HepG2 (cell line): ENCODE results near the gene PDIA4. TPM values are rescaled to one million over a fixed set of nuclear protein-coding genes. Genes with fewer than 3 reads are reported as not detected.

Source experiments
- ATAC-seq: fragments of 200-7000 bp; cut with Tn5 transposase; 3 replicates; pipeline ENCODE4 v1.9.1; 2020; ENCODE audit warnings: mild to moderate bottlenecking, moderate library complexity
- BruUV-seq: library from RNA; stranded (reverse); fragments of 400-500 nt; replicated peaks from 2 replicates; lab custom pipeline; 2021; lab: Mats Ljungman, UMichigan
- CTCF ChIA-PET: fragments of 300-600 bp; formaldehyde crosslinking; extraction: SDS; loops from one replicate; lab custom pipeline; 2021; ENCODE audit warnings: low total read pairs, inconsistent platforms, low intra/inter-chr PET ratio; lab: Yijun Ruan, JAX
- POLR2A ChIA-PET: fragments of 350-600 bp; sonication (Branson Sonifier 250); formaldehyde crosslinking; loops from one replicate; lab custom pipeline; 2020; ENCODE audit warnings: antibody characterized with exemption, inconsistent platforms; lab: Yijun Ruan, JAX
- DNase-seq: peaks from one replicate; pipeline ENCODE4 v3.0.0-alpha.2; 2015; ENCODE audit warnings: low spot score
- FAIRE-seq: peaks from 3 replicates; lab custom pipeline; 2011; peaks lifted over from hg19 to GRCh38; lab: Jason Lieb, UNC
- H2AFZ ChIP-seq: one replicate; pipeline ENCODE4 v1.6.1; 2011; ENCODE audit warnings: low read length, inconsistent platforms
- H3K27ac ChIP-seq: fragments of 300-600 bp; 3 replicates; pipeline ENCODE4 v1.8.0; 2011; ENCODE audit warnings: mixed run types, mild to moderate bottlenecking, mixed read lengths, low read length, inconsistent platforms; ENCODE audit not compliant: insufficient read depth; ENCODE audit errors: extremely low read length
- H3K27me3 ChIP-seq, 2 experiments: fragments of 200-600 bp in 1 of 2; 2 replicates in 1 of 2; 3 replicates in 1 of 2; pipeline versions ENCODE4 v1.6.0 to v1.8.0; 2011; ENCODE audit warnings: low read length in 2 of 2, mild to moderate bottlenecking in 2 of 2, moderate library complexity in 2 of 2, inconsistent platforms in 1 of 2; ENCODE audit not compliant: insufficient read depth in 2 of 2, control insufficient read depth in 1 of 2
- H3K36me3 ChIP-seq, 2 experiments: fragments of 200-600 bp in 1 of 2; replicated peaks in 1 of 2; 2 replicates in 1 of 2; 3 replicates in 1 of 2; pipeline versions ENCODE4 v1.5.1 to v1.8.0; 2011; ENCODE audit warnings: low read length in 2 of 2, inconsistent platforms in 1 of 2; ENCODE audit not compliant: insufficient read depth in 2 of 2, control insufficient read depth in 1 of 2
- H3K4me1 ChIP-seq: 2 replicates; pipeline ENCODE4 v1.5.1; 2012; ENCODE audit warnings: low read length, inconsistent platforms; ENCODE audit not compliant: insufficient read depth
- H3K4me2 ChIP-seq: 2 replicates; pipeline ENCODE4 v1.6.0; 2011; ENCODE audit warnings: low read depth, low read length, inconsistent platforms
- H3K4me3 ChIP-seq, 3 experiments: fragments of 200-600 bp in 1 of 3; sonication (generic), shearing (Covaris generic) in 1 of 3; replicated peaks in 1 of 3; 2 replicates each; pipeline ENCODE4 v1.5.1; 2011 to 2016; ENCODE audit warnings: low read length in 3 of 3, inconsistent platforms in 2 of 3, low read depth in 2 of 3, mild to moderate bottlenecking in 2 of 3, control low read depth in 1 of 3, mixed read lengths in 1 of 3; ENCODE audit not compliant: insufficient read depth in 1 of 3
- H3K79me2 ChIP-seq: one replicate; pipeline ENCODE4 v1.6.1; 2011; ENCODE audit warnings: low read length, inconsistent platforms; ENCODE audit not compliant: insufficient read depth
- H3K9ac ChIP-seq: 2 replicates; pipeline ENCODE4 v1.6.0; 2011; ENCODE audit warnings: mild to moderate bottlenecking, low read depth, low read length, inconsistent platforms; ENCODE audit not compliant: insufficient read depth
- H3K9me3 ChIP-seq: 2 replicates; pipeline ENCODE4 v1.5.1; 2012; ENCODE audit warnings: mild to moderate bottlenecking, low read length
- H4K20me1 ChIP-seq: 2 replicates; pipeline ENCODE4 v1.6.0; 2011; ENCODE audit warnings: inconsistent platforms, mild to moderate bottlenecking, low read length, moderate library complexity; ENCODE audit not compliant: insufficient read depth
- ATRX ChIP-seq: sonication (generic); formaldehyde crosslinking; IDR thresholded peaks from 2 replicates; pipeline ENCODE4 v1.4.0; 2020; ENCODE audit warnings: missing genetic modification reagents, borderline replicate concordance
- BORCS8-MEF2B ChIP-seq: sonication (generic); formaldehyde crosslinking; IDR thresholded peaks from 2 replicates; pipeline ENCODE4 v1.8.0; 2022; ENCODE audit warnings: mild to moderate bottlenecking, missing genetic modification reagents
- CTCF ChIP-seq: sonication (generic); formaldehyde crosslinking; IDR thresholded peaks from 2 replicates; pipeline ENCODE4 v1.5.0; 2020; ENCODE audit warnings: mild to moderate bottlenecking, missing genetic modification reagents, moderate library complexity
- ELK4 ChIP-seq: sonication (generic); formaldehyde crosslinking; IDR thresholded peaks from 2 replicates; pipeline ENCODE4 v1.9.0; 2021; ENCODE audit warnings: missing genetic modification reagents, borderline replicate concordance
- GABPB1 ChIP-seq: IDR thresholded peaks from 2 replicates; pipeline ENCODE4 v1.6.1; 2016; ENCODE audit warnings: mild to moderate bottlenecking, missing genetic modification reagents, moderate library complexity, missing compliant biosample characterization
- GATAD2A ChIP-seq: IDR thresholded peaks from 2 replicates; pipeline ENCODE4 v1.6.1; 2016
- HOXA9 ChIP-seq: sonication (generic); formaldehyde crosslinking; IDR thresholded peaks from 2 replicates; pipeline ENCODE4 v1.8.1; 2022; ENCODE audit warnings: missing genetic modification reagents, mild to moderate bottlenecking, moderate library complexity, borderline replicate concordance
- ISL2 ChIP-seq: sonication (generic); formaldehyde crosslinking; IDR thresholded peaks from 2 replicates; pipeline ENCODE4 v1.5.0; 2020; ENCODE audit warnings: missing genetic modification reagents
- MAX ChIP-seq: IDR thresholded peaks from 2 replicates; pipeline ENCODE4 v1.6.1; 2012; ENCODE audit warnings: inconsistent platforms
- NR2F2 ChIP-seq: IDR thresholded peaks from 2 replicates; pipeline ENCODE4 v1.6.1; 2012; ENCODE audit warnings: low read depth, inconsistent platforms, borderline replicate concordance
- PTBP1 ChIP-seq: fragments of 200-400 bp; formaldehyde crosslinking; IDR thresholded peaks from 2 replicates; pipeline ENCODE4 v1.6.1; 2018; ENCODE audit warnings: low read length, low read depth; ENCODE audit not compliant: poor library complexity, severe bottlenecking
- RARA ChIP-seq: IDR thresholded peaks from 2 replicates; pipeline ENCODE4 v1.6.1; 2016; ENCODE audit warnings: missing genetic modification reagents, missing compliant biosample characterization
- REPIN1 ChIP-seq: sonication (generic); formaldehyde crosslinking; IDR thresholded peaks from 2 replicates; pipeline ENCODE4 v1.8.0; 2022; ENCODE audit warnings: missing genetic modification reagents, low read depth, mild to moderate bottlenecking, borderline replicate concordance
- SAP130 ChIP-seq: IDR thresholded peaks from 2 replicates; pipeline ENCODE4 v1.6.1; 2016; ENCODE audit warnings: low read depth
- SNAI1 ChIP-seq: sonication (generic); formaldehyde crosslinking; IDR thresholded peaks from 2 replicates; pipeline ENCODE4 v1.5.0; 2020; ENCODE audit warnings: mild to moderate bottlenecking, missing genetic modification reagents, borderline replicate concordance
- SRSF4 ChIP-seq: fragments of 200-400 bp; formaldehyde crosslinking; IDR thresholded peaks from one replicate; pipeline ENCODE4 v1.6.1; 2018; ENCODE audit warnings: mild to moderate bottlenecking, low read depth, low read length, moderate library complexity; ENCODE audit not compliant: poor library complexity, severe bottlenecking
- TBL1XR1 ChIP-seq: fragments of 150-350 bp; IDR thresholded peaks from 2 replicates; pipeline ENCODE4 v1.6.1; 2014; ENCODE audit warnings: borderline replicate concordance, low read length; ENCODE audit not compliant: partially characterized antibody
- ZNF121 ChIP-seq: sonication (generic); formaldehyde crosslinking; IDR thresholded peaks from 2 replicates; pipeline ENCODE4 v1.5.0; 2020; ENCODE audit warnings: mild to moderate bottlenecking, missing genetic modification reagents
- ZNF260 ChIP-seq: sonication (generic); formaldehyde crosslinking; IDR thresholded peaks from 2 replicates; pipeline ENCODE4 v1.4.0; 2020; ENCODE audit warnings: missing genetic modification reagents, low read depth, mild to moderate bottlenecking, borderline replicate concordance
- ZNF749 ChIP-seq: sonication (generic); formaldehyde crosslinking; IDR thresholded peaks from 2 replicates; pipeline ENCODE4 v1.8.0; 2022; ENCODE audit warnings: mild to moderate bottlenecking, missing genetic modification reagents, moderate library complexity, borderline replicate concordance
- ZNF800 ChIP-seq: sonication (generic); formaldehyde crosslinking; IDR thresholded peaks from 2 replicates; pipeline ENCODE4 v1.4.0; 2020; ENCODE audit warnings: missing genetic modification reagents
- WGBS: methylation state at CpG from one replicate; pipeline ENCODE4 v1.1.6; 2017; ENCODE audit warnings: low lambda C conversion rate; 5-methylcytosine and 5-hydroxymethylcytosine counted together
- in situ Hi-C: cut with HindIII; loops from 2 replicates; pipeline ENCODE4 v1.10.0; 2017; ENCODE audit warnings: low pct_unique_long_range_greater_than_20kb; ENCODE audit not compliant: extremely low pct_ligation_motif_present
- intact Hi-C: fragments of 100-400 bp; cut with micrococcal nuclease; formaldehyde crosslinking; loops from one replicate; pipeline ENCODE4 v1.10.0; 2022; ENCODE audit not compliant: unreplicated experiment
- polyA plus RNA-seq, 8 experiments: library from polyadenylated mRNA; depleted of rRNA in 3 of 8; stranded (reverse) in 7 of 8; unstranded in 1 of 8; fragments of >200 nt; fragmentation: Illumina TruSeq in 4 of 8; extraction: Trizol in 4 of 8; gene quantifications; 2 replicates each; pipeline versions ENCODE4 v1.2.1 to v1.2.3, GENCODE V29; 2011 to 2016; ENCODE audit warnings: low read depth in 4 of 8, missing spikeins in 1 of 8, mixed read lengths in 1 of 8; ENCODE audit not compliant: insufficient read depth in 1 of 8
- total RNA-seq, 5 experiments: library from RNA; depleted of rRNA; stranded (reverse); fragments of >200 nt; fragmentation: Illumina TruSeq; extraction: Trizol; gene quantifications; 2 replicates each; pipeline ENCODE4 v1.2.3, GENCODE V29; 2016; ENCODE audit warnings: low read depth in 1 of 5

The PDIA4 gene
- total and polyA plus RNA-seq, 2 of the 13 experiments (the other 11 are each of a cell fraction or from before 2014, with no cell fraction given) = 278 to 402 TPM

- H4K20me1 ChIP-seq = peaks cover 7% of the 10 kb centered on the region
- H3K9ac ChIP-seq = peak overlapping the region; percentile 96
- peaks cover 45% of the 10 kb centered on the region for H3K4me1 ChIP-seq
- ChIA-PET CTCF (no interaction called here), POLR2A (interaction anchor here (2.7 kb wide), 1 partner anchor 38 kb away, joined by 13 read pairs; no protein-coding TSS in a partner anchor)
- no peaks in the 10 kb centered on the region for H3K9me3 ChIP-seq
- peaks cover 4 to 16% of the 10 kb centered on the region in 2 experiments; a peak in 4 of 5 replicates for H3K36me3 ChIP-seq
- ATAC-seq (no peak), DNase-seq (no peak), FAIRE-seq (peak; percentile 26)
- intact Hi-C loops (no loop called here), in situ Hi-C loops (no loop called here)
- peaks cover 55% of the 10 kb centered on the region for H3K79me2 ChIP-seq
- H3K4me2 ChIP-seq = peak overlapping the region; percentile 74
- peak overlapping the region; percentile 95 for H3K27ac ChIP-seq
- peak overlapping the region; percentile 90 to 95 (median 93) for H3K4me3 ChIP-seq
- no peaks in the 10 kb centered on the region; a peak in 1 of 5 replicates for H3K27me3 ChIP-seq
- WGBS = 4% methylated on average over 10 of the region's 10 CpGs
- BruUV-seq = no TSS peak
- no peak overlapping the region for H2AFZ ChIP-seq
- TF ChIP-seq SRSF4 (no peak), GABPB1 (CRISPR knock-in tag) (no peak), RARA (CRISPR knock-in tag) (no peak), NR2F2 (0 out of 2 replicates have a peak, but pooled peaks have one; percentile 9), GATAD2A (CRISPR knock-in tag) (peak; percentile 13; the same call in 1 of the 2 replicates), ZNF260 (CRISPR knock-in tag) (no peak), SAP130 (CRISPR knock-in tag) (peak; percentile 12; the same call in 1 of the 2 replicates), REPIN1 (CRISPR knock-in tag) (no peak), ZNF749 (no peak), ELK4 (no peak), MAX (0 out of 2 replicates have a peak, but pooled peaks have one; percentile 3), ATRX (CRISPR knock-in tag) (no peak), PTBP1 (no peak), ZNF800 (CRISPR knock-in tag) (no peak), ISL2 (CRISPR knock-in tag) (0 out of 2 replicates have a peak, but pooled peaks have one; percentile 12), BORCS8-MEF2B (CRISPR knock-in tag) (no peak), ZNF121 (CRISPR knock-in tag) (no peak), HOXA9 (CRISPR knock-in tag) (no peak), CTCF (CRISPR knock-in tag) (no peak), TBL1XR1 (no peak), SNAI1 (no peak)
Measured at GRCh38 chr7:149027055-149027454, 1.2 kb downstream of the PDIA4 start.
